GM19035 (cell line): ENCODE data around the gene HBP1.

Experiments used
- ATAC-seq: cut with Tn5 transposase; IDR thresholded peaks from one replicate; pipeline ENCODE4 v1.9.1; 2021; ENCODE audit not compliant: unreplicated experiment

The HBP1 gene

DNA sequence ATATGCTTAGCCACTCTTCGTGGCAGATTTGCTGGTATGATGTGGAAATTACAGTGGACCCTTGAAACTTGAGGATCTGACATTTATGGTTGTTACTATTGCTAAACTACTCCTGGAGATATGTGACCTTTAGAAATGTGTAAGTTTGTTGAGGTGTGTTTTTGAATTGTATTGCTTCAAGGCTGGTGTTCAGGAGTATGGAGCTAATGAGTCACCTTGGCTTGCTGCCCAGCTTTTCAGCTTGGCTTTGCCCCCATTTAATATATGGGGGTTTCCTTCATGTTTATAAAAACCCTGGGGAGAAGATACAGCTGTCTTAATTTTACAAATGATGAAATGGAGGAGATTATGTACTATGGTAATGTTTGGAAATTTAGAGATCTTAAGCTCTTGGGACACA is 11.6 kb downstream of the HBP1 start:
- no peak for ATAC-seq

DNA sequence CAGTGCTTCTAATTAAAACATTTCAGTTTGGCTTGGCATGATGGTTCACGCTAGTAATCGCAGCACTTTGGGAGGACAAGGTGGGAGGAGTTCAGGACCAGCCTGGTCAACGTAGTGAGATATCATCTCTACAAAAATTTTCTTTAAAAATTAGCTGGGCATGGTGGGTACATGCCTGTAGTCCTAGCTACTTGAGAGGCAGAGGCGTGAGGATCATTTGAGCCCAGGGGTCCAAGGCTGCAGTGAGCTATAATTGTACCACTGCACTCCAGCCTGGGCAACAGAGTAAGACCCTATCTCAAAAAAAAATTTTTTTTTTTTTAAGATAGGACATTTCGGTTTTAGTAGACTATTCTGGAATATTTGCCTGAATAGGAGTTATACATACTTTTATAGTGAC is 12.4 kb downstream of the HBP1 start:
- no peak for ATAC-seq

DNA sequence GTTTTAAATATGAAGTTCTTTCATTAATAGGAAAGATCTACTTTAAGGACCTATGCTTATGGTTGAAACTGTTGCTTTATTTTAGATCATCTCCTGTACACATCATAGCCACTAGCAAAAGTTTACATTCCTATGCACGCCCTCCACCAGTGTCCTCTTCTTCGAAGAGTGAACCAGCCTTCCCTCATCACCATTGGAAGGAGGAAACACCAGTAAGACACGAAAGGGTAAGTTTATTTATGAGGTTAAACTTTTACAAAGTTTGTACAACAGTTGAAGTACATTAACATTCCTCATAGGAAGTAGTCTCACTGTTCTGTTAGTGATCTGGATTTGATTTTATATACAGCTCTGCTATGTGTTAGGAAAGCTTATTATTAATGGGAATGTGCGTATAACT is 16.9 kb downstream of the HBP1 start:
- no peak for ATAC-seq

DNA sequence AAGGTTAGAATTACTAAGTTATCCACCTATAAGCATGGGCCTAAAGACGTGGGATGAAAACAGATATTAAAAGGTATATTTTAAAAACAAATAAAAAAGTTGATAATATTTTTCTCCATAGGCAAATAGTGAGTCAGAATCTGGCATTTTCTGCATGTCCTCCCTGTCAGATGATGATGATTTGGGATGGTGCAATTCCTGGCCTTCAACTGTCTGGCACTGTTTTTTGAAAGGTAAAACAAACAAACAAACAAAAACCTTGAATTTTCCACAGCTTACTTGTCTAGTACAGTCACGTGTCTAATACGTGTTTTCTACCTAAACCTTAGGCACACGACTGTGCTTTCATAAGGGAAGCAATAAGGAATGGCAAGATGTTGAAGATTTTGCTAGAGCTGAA is 17.4 kb downstream of the HBP1 start:
- no peak for ATAC-seq

DNA sequence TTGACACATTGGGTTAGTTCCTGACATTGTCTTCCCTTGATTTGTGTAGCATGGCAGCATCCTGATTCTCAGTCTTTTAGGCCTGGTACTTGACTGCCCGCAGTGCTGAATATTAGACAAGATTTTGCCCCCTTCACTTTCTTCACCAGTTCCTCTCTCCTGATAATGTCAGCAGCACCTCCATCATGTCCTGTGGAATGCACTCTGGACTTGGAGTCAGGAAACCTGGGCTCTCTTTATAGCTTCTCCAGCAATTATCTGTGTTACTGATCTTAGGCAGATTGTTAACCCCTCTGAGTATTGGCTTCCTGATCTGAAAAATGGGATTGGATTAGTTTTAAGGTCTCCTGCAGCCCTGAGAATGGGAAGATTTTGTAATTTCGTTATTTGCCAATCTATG is 19.0 kb downstream of the HBP1 start:
- ATAC-seq: no peak

DNA sequence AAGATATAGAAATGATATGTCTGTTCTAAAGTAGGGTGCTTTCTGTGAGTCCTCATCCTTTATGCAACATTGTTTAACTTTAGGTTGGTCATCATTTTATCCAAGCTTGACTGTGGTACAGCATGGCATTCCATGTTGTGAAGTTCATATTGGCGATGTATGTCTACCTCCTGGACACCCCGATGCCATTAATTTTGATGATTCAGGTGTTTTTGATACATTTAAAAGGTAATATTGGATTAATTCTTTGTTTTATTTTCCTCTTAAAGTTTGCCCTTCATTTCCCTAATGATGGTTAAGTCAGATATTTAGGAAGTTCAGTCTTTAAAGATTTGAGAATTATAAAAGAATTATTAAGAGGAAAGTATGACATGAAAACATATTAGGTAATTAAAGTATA is 21.3 kb downstream of the HBP1 start:
- no peak for ATAC-seq

DNA sequence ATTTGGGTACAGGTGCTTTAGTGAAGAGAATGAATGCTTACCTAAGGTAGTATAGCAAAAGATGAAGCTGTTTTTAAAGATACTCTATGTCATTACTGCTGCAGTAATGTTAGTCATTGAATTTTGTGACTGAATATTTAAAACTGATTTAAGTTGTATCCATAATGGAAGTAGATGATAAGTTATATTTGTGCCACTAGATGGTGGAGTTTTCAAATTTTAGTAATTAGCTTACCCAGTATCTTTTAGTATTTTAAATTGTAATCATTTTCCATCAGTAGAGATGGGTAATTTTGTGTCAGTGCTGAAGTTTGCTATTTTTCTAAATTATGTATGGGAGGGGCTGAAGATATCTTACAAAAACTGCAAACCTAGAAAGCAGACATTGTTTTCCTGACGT is 25.2 kb downstream of the HBP1 start:
- ATAC-seq: no peak

DNA sequence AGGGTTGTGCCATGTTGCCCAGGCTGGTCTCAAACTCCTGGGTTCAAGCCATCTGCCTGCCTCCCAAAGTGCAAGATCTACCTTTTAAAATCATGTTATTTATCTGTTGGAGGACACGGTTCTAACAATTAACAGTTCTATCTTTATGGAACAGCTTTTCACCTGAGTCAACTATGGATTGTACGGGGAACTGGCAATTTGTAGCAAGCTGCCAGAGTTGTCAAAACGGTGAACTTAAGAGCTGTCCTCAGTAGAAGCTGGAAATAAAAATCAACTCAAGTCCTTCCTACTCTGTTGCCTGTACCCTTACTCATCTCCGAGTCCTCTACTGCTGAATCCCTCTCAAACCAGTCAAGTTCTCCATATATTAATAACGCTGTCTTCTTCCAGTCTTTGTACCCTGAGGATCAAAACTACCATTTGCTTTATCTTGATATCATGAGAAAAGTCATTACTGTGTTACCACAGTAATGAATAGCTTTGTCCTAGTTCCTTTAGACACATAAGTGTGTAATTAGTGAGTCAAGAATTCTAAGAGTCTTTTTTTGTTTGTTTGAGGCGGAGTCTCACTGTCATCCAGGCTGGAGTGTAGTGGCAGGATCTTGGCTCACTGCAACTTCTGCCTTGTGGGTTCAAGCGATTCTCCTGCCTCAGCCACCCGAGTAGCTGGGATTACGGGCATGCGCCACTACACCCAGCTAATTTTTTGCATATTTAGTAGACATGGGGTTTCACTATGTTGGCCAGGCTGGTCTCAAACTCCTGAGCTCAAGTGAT is 28.2 kb downstream of the HBP1 start:
- no peak for ATAC-seq

DNA sequence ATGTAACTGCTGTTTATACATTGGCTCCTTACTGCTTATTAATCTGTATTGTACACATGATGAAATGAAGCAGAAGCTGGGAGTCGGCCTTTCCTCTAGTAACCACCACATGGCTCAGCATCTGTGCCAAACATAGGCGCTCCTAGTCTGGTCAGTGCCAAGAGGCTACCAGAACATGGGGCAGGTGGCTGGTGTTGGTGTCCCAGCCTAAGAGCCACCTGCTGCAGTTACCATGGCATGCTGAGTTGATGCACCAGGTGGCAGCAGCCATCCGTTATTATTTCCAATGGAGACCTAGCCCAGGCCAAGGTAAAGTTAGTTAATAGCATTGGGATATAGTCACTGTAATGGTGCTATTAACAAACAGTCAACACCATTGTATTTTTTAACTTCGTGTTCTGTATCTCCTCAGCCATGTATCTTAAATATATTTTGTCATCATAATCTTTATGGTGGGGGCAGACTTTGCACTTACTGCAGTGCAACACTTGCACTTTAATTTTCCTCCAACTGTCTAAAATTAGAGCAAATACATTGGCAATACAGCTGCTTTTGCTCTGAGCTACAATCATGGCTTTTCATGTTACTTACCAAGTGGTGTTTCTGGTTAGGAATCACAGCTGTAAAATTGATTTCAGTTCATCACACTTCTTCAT is 33.1 kb downstream of the HBP1 start:
- ATAC-seq: no peak

DNA sequence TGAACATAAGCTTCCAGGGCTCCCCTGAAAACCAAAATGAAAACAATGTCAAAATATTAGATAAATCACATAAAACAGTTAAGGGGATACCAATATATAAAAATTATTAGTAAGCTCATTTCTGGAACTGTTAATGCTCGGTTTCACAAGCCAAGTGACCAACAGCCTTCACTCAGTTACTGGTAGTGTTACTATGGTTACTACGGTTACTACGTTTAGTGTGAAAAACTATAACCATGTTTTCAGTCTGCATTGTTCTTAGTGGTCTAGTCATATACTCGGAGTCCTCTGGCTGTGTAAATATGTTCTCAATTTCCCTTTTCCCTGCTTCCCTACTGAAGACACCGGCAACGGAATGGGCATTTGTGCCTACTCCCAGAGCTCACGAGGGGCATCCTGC is 34.8 kb downstream of the HBP1 start:
- ATAC-seq: no peak

DNA sequence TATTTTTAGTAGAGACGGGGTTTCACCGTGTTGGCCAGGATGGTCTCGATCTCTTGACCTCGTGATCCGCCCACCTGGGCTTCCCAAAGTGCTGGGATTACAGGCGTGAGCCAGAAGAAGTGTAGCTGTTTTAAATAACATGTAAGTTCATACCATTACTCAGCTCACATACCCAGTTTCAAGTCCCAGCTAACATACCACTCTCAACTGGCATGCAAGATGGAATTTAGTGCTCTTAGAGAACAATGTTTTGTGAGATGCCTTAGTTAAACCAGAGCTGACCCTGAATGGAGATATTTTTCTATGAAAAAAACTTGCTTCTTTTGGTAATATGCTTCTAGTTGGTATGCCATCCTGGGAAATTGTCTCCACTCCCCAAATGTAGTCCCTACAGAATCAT is 37.3 kb downstream of the HBP1 start:
- no peak for ATAC-seq

DNA sequence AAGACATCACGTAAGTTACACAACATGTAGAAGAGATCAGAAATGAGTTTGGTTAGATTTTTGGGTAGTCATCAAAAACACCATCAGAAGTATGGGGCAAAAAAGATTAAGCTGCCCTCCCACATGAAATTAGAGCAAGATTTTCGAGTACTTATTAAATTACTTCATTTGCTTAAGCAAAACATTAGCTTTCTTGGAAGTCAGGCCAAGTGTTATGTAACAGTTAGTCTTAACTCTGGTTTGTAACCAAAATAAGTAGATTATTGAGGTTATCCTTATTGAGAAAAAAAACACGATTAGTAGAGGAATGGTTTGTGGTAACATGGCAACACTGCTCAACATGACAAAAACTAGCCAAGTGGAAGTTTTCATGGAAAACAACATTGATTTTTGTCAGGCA is 37.9 kb downstream of the HBP1 start:
- no peak for ATAC-seq

DNA sequence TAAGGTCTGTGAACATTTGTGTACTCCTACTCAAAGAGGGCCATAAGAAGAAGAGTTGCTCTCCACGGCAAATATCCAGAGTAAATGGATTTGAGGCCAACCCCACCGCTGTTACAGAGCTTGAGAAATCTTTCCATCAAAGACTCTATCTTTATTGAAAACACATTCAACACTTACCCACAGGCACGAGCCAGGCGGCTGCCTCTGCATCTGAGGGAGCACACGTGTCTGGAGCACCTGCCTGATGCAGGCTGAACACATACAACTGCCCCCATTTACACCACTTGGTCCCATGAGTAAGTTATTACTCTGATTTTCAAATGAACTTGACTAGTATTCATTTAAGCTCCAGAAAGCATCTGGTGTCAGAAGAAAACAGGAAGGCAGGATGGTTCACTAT is 38.7 kb downstream of the HBP1 start:
- no peak for ATAC-seq

DNA sequence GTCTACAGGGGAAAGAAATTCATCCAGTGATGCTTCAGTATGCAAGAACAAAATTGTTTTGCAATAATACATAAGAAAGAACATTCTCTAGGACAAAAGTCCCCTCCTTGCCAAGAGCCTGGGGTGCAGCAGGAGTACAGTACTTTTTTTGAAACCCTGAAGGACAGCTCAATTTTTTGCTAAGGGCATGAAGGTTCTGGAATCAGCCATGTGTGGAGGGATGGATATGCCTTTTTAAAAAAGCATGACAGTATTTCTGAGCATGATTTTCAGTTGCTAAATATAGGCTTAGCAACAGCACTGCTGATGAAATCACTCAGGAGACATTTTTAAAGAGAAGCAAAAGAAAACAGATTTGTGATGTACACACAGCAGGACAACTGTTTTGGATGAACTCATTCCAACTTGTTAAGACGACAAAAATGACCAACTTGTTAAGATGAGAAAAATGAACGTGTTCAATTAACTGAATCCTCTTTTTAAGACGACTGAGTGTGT is 39.3 kb downstream of the HBP1 start:
- no peak for ATAC-seq

DNA sequence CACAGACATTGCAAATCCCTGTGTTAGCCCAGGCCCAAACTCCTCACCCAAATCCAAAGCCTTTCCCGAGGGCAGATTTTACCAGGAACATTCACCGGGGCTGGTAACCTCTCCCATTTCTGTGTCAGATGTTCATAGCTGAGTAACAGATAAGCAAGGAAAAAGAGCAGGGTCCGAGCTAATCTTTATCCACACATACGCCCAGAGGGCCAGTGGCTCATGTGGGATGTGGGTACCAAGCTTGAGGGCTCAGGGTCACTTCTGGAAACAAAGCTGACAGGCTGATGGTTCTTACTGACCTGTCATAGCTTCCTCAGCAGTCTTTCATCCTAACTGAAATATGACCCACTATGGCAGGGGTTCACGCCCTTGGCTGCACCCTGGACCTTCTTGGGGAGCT is 39.8 kb downstream of the HBP1 start:
- no peak for ATAC-seq

DNA sequence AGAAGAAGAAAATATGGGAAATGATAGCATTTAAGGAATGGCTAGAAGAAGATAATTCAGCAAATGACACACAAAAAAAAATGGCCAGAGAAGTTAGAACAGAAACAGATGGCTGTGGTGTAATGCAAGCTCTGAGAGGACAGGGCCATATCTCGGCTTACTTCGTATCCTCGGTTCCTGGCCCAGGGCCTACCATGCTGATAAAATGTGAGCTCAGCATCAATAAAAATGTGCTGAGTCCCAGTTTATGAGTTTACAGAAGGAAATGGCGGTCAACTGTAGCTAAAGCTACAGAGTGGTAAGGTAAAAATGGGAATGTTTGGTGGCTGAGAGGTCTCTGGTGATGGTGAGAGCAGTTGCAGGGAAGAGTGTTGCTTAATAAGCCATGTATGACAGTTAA is 40.8 kb downstream of the HBP1 start:
- no peak for ATAC-seq

DNA sequence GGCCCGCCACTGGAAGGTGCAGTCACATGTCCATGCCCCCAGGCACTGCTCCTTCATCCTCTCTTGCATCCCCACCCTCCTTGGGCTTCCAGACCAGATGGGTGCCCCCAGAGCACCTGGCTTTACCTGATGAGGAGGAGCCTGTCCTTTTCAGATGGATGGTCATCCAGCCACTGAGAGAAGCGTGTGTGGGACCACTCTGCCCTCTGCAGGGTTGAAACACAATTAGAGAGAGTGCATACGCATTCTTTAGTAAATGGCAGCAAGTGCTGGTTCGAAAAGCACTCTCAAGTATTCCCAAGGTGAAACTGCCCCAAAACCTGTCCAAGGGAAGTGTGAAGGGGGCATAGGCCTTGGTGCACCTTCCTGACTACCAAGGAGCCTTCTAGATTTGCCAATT is 41.6 kb downstream of the HBP1 start:
- ATAC-seq: no peak

DNA sequence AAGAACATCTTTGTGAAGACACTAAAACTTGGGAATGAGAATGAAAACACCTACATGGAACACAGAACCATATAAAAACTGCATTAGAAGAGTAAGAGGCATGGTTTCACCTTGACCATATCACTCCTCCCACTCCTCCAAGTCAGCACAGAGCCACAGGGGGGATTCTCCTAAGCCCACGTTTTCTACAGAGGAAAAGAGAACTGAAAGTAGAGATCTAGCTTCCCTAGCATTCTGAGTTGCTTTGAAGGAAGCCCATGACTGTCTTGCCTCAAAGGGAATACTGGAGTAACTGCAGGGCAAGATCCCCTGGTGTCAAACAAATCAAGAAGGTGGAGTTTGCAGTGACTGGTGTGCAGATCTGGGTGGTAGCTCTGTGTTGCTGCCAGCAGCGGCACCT is 43.9 kb downstream of the HBP1 start:
- no peak for ATAC-seq

DNA sequence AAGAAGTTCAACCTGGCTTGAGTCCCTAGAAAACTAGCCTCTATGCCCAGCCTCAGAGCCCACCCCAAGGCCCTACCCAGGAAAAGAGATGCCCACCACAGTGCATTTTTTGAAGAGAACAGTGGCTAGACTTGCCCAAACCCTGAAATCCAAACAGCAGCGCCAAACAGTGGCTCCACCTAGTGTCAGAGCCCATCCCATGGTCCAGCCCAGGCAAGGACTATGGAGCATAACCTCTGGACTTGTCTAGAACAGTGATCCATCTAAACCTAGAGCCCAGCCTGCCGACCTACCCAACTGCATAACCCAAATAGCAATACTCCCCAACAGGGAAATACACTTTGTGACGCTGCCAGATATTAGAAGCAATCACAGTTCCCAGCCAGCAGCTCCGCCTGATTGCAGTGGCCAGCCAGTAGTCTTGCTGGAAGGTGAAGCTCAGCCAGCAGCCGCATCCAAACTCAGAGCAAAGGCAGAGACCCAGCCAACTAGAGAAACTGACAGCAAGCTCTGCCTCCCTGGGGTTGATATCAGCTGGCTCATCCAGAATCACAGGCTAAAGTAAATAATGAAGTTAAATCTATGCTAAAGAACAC is 44.5 kb downstream of the HBP1 start:
- no peak for ATAC-seq

DNA sequence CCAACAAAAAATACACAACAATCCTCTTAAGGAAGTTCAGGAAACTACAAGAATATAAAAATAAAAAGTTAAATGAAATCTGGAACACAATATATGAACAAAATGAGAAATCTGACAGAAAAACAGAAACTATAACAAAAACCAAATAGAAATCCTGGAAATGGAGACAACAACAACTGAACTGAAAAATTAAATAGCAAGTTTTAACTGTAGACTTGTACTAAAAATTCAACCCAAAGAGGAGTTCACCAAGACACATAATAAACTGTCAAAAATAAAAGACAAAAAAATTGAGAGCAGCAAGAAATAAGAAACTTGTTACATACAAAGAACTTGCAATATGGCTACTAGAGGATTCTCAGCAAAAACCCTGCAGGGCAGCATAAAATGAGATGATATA is 45.1 kb downstream of the HBP1 start:
- no peak for ATAC-seq

DNA sequence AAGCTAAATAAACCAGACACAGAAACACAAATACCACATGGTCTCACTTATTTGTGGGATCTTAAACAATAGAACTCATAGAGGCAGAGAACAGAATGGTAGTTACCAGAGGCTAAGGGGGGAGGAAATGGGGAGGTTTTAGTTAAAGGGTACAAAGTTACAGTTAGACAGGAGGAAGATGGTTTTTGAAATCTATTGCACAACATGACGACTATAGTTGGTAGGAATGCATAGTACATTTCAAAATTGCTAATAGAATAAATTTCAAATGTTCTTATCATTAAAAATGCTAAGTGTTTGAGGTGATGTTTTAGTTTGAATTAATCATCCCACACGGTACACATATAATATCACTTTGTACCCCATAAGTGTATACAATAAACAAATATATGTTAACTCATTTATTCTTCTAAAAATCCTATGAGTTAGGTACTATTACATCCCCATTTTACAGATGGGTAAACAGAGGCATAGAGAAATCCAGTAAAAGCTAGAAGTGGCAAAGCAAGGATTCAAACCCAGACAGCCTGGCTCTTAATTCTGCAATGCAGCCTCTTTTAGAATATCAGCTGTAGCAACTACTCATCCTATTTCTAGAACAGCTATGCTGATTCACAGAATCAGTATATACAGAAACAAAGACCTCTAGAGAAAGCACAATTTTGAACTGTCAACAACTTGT is 50.9 kb downstream of the HBP1 start:
- no peak for ATAC-seq

DNA sequence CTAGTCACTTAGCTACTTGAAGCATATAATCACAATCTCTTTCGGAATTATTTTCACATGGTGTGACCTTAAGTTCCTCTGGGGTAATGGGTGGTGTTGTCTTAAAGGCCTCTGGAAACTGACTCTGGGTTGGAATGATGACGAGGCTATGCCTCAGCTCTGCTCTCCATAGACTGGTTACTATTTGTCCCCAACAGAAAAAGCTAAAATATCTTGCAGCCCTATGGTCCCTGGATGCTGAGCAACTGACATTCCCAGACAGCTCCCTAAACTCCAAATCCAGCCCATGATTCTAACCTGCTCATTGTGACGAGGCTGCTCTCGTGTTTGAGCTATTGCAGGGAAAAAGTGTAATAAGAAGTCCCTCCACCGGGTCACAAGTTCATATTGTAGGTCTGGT is 51.6 kb downstream of the HBP1 start:
- no peak for ATAC-seq
